DMS114 treated with DMSO at 0.1 percent for 48 hours (cell line): ENCODE data around the gene DTL.

Experiments
- DNase-seq: peaks from one replicate; lab custom pipeline; 2025; ENCODE audit not compliant: unreplicated experiment; lab: John Stamatoyannopoulos, UW

Gene DTL

GRCh38 chr1:212089560-212090163 is 54.1 kb downstream of the DTL start:
- DNase-seq: no peak

GRCh38 chr1:212091438-212092121 is 56.0 kb downstream of the DTL start:
- DNase-seq: no peak

- DNase-seq: no peak
Measured at GRCh38 chr1:212097360-212097759, 61.8 kb downstream of the DTL start.

GRCh38 chr1:212098310-212098709 is 62.8 kb downstream of the DTL start:
- DNase-seq: no peak

- no peak for DNase-seq
Measured at GRCh38 chr1:212098771-212099170, 63.2 kb downstream of the DTL start.

GRCh38 chr1:212101251-212101650 is 65.7 kb downstream of the DTL start:
- DNase-seq: no peak

- DNase-seq: no peak
Measured at GRCh38 chr1:212101735-212102134, 66.2 kb downstream of the DTL start.

GRCh38 chr1:212104586-212105325 is 69.2 kb downstream of the DTL start:
- no peak for DNase-seq

GRCh38 chr1:212106286-212106792 is 70.8 kb downstream of the DTL start:
- no peak for DNase-seq

GRCh38 chr1:212107481-212107880 is 71.9 kb downstream of the DTL start:
- DNase-seq: no peak

- DNase-seq: no peak
Measured at GRCh38 chr1:212108187-212108586, 72.6 kb downstream of the DTL start.

- no peak for DNase-seq
Measured at GRCh38 chr1:212108981-212109380, 73.4 kb downstream of the DTL start.

GRCh38 chr1:212109728-212110127 is 74.2 kb downstream of the DTL start:
- no peak for DNase-seq

GRCh38 chr1:212110617-212111016 is 75.1 kb downstream of the DTL start:
- no peak for DNase-seq

GRCh38 chr1:212111536-212111935 is 76.0 kb downstream of the DTL start:
- DNase-seq: no peak

GRCh38 chr1:212113706-212114105 is 78.2 kb downstream of the DTL start:
- no peak for DNase-seq

GRCh38 chr1:212118167-212118871 is 82.8 kb downstream of the DTL start:
- DNase-seq: no peak

GRCh38 chr1:212118872-212119260 is 83.3 kb downstream of the DTL start:
- DNase-seq: no peak

- no peak for DNase-seq
Measured at GRCh38 chr1:212119397-212119837, 83.9 kb downstream of the DTL start.

GRCh38 chr1:212119863-212120262 is 84.3 kb downstream of the DTL start:
- no peak for DNase-seq

- DNase-seq: no peak
Measured at GRCh38 chr1:212121779-212122178, 86.2 kb downstream of the DTL start.
